Measurements from ENCODE around the gene SEMA4C.

GRCh38 chr2:96887493-96888012 is 17.7 kb upstream of the SEMA4C start:
- no peak for TF ChIP-seq CTCF (IDR thresholded peaks at IDR 0.05)
- TF ChIP-seq POLR2AphosphoS5 (IDR thresholded peaks at IDR 0.05): peak in 1 of 3 donors; percentile 10
- no peak for TF ChIP-seq POLR2A (IDR thresholded peaks at IDR 0.05)
- no peak for TF ChIP-seq EP300 (IDR thresholded peaks at IDR 0.05; ENCODE audit: low read depth)

Measured in transverse colon (tissue), 4 donors.